ENCODE results near the gene NBAS.

DNA sequence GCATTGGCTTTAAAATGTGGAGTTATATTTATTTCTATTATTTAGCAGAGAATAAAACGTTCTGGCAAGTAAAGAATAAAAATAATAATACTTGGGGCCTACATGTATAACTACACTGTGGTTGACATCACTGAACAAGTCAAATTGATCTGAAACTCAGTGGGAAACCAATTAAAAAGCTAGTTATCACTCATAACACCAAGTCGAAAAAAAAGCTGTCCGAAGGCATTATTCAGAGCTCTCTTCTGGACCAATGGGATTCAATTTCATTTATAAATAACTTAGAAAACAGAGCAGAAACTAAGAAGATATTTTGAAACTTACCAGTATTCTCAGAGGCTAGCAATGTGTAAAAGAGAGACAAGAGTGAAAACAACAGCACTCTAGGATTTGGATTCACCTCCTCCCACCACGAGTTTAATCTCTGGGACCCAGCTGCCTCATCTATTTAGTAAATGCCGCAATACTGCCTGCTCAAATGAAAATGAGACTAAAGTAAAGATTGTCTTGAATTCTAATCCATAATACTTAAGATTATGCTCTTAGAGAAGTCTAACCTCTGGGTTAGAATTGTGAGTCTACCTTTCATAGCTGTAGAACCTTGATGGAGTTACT, 128.4 kb downstream of the NBAS start:
- TF ChIP-seq, protein P1, sequence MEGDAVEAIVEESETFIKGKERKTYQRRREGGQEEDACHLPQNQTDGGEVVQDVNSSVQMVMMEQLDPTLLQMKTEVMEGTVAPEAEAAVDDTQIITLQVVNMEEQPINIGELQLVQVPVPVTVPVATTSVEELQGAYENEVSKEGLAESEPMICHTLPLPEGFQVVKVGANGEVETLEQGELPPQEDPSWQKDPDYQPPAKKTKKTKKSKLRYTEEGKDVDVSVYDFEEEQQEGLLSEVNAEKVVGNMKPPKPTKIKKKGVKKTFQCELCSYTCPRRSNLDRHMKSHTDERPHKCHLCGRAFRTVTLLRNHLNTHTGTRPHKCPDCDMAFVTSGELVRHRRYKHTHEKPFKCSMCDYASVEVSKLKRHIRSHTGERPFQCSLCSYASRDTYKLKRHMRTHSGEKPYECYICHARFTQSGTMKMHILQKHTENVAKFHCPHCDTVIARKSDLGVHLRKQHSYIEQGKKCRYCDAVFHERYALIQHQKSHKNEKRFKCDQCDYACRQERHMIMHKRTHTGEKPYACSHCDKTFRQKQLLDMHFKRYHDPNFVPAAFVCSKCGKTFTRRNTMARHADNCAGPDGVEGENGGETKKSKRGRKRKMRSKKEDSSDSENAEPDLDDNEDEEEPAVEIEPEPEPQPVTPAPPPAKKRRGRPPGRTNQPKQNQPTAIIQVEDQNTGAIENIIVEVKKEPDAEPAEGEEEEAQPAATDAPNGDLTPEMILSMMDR (IDR thresholded peaks at IDR 0.05) = no peak
- no peak for TF ChIP-seq POLR2A (IDR thresholded peaks at IDR 0.05)

Measured in ovary (tissue), 3 donors.